GM21367 (cell line): ENCODE measurements around the gene LENEP.
"Not testable (repeated sequence)": the region's sequence is repeated elsewhere in the genome, so short reads cannot be mapped to it uniquely, and the experiment has no call there.

Source experiments
- ATAC-seq: cut with Tn5 transposase; IDR thresholded peaks from one replicate; pipeline ENCODE4 v1.9.1; 2021; ENCODE audit not compliant: unreplicated experiment

The LENEP gene

DNA sequence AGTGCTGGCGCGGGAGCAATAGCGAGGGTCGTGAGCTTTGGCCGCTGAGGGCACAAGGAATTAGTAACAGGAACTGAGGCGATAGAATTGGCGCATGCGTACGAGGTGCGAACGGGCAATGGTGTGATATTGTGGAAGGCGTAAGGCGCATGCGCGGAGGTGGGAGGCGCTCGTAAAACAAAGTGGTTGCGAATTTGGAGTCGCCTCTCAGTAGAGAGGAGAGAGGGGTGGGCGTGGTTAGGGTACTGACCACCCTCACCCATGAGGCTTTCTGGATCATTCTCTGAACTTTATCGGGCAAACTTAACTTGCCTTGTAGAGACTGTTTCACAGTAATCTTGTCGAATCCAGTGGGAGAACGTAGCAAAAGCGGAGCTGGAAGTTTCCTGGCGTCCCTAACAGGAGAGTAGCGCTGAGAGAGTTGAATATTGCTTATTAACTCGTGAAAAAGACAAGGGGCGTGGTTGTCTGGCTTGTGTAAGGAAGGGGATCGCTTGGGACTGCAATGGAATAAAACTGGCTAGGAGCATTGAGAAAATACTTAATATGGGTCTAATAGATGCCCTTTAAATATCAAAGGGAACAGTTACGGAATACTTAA lies 18.5 kb upstream of the LENEP start:
- ATAC-seq, result peak; percentile 34

DNA sequence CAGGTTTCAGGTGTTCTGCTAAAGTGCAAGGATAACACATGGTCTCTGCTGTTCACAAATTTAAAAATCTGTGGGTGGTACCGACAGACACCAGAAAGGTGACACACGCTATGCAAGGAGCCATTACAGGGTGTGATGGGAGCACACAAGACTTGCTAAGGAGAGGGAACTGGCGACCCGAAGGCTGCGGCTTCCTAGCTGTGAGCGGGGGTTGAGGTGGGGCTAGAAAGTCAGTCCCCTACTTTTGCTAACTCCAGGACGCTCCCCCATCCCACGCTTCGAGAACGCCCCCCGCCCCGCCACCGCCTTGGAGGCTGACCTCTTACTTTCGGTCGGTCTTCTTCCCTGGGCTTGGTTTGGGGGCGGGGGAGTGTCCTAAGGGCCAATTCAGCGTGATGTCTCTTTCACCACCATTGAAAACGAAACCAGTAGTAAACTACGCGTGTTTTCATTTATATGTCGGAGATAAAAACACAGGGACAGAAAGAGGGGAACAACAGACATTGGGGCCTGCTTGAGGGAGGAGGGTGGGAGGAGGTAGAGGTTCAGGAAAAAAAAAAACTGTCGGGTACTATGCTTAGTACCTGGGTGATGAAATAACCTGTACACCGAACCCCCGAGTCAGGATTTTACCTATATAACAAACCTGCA lies 17.9 kb upstream of the LENEP start:
- ATAC-seq, result no peak

DNA sequence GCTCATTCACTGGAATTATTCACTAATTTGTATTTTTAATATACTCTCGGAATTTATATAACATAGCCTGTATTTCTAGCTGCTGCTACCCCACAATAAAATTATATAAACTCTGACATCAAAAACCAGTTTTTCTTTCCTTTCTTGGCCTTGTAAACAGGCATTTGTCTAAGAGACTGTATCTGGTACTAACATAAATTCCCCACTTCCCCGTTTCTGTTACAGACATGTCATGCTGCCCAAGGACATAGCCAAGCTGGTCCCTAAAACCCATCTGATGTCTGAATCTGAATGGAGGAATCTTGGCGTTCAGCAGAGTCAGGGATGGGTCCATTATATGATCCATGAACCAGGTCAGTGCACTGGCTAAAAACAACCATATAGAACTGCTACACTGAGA lies 15.6 kb upstream of the LENEP start:
- not testable (repeated sequence) for ATAC-seq

DNA sequence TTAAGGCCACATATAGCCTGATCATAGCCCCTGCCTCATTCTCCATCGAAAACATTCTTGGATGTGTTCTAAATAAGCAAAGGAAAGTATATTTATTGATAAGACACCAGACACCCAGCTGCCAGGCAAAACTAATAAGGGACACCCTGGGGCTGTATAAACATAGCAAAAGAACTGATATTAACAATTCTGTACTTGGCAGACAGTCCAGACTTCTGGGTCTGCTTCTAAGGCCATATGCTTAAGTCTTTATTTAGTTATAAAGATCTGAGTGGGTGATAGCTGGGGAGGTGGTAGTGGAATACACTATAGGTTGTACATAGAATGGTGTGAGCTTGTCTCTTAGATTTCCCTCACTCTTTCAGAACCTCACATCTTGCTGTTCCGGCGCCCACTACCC lies 15.0 kb upstream of the LENEP start:
- ATAC-seq, result no peak

DNA sequence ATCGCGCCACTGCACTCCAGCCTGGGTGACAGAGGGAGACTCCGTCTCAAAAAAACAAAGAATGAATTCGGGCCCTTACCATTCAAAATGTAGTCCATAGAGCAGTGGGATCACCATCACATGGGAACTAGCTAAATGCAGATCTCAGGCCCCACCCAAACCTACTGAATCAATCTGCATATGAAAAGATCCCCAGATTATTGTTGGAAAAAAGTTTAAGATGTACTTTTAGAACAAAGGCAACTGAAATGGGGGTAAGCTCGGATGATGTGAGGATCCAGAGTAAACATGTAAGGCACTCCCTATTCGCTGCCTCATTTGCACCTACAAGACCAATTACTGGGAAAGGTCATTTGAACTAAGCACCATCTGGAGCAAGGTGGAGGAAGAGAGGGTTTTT lies 11.0 kb upstream of the LENEP start:
- no peak for ATAC-seq

DNA sequence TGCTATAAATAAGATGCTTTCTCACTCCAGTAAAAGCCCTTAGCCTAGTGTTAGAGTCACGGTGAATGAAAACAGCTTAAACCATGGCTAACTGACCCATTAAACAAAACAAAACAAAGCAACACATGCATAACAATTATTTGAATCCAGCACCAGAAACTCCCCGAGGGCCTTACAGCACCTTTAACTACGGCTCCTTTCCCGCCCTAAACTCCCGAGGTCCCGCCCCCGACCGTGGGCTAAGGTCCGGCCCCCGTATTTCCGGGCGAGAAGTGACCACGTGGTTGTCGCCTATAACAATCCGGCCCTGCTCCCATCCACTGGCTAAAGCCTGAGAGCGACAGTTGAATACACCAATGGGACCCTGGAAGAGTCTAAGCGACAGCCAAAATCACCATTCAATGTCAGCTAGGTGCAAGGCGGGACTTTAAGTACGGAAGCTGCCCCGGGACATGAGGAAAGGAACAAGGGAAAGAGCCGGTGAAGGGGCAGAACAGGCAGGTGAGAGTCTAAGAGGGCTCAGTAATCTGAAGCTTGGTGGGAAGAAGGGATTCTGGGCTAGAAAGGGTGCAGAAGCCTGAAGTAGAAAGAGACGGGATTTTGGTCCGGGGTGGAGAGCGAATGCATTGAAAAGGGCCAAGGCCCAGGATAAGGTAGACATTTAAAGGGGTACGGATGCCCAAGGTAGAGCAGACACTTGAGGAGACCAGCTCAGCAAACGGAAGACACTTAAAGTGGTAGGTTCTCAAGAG lies 10.3 kb upstream of the LENEP start, which contains the start of gene FLAD1:
Gene FLAD1, plus strand, starts transcription at position 448 of the 752 bp plus-strand sequence. CDS start 351 bp downstream, outside the sequence.
- peak; percentile 92 for ATAC-seq

DNA sequence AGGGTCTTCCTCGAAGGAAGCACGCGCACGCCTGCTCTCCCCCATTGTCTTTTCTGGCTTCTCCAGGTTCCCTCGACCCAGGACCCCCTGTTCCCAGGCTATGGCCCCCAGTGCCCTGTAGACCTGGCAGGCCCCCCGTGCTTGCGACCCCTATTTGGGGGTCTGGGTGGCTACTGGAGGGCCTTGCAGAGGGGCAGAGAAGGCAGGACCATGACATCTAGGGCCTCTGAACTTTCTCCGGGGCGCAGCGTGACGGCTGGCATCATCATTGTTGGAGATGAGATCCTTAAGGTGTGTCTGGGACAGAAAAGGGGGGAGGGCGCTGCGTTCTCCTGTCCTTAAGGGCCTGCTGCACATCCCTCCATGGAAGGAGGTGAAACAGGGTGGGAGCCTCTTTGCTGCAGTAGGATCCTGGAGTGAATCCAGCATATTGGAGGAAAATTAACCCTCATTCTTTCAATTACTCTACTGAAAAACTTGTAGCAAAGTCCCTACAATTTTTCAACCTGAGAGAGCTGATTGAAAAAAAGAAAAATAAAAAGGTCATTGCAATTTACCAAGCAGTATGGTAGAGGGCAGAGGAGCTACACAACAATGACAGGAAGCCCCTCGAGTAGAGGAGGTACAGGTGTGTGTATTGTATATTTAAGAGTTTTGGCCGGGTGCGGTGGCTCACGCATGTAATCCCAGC lies 9.5 kb upstream of the LENEP start:
- ATAC-seq, result no peak

DNA sequence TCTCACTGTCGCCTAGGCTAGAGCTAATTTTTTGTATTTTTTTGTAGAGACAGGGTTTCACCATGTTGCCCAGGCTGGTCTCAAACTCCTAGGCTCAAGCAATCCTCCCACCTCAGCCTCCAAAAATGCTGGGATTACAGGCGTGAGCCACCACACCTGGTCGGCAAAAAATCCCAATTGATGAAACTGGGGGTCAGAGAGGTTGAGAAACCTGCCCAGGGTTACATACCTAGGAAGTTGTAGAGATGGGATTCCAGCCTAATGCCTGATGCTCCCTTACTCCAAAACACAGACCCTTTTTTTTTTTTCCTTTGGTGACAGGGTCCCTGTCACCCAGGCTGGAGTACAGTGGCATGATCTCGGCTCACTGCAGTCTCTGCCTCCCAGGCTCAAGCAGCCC lies 6.7 kb upstream of the LENEP start:
- ATAC-seq, result not testable (repeated sequence)

DNA sequence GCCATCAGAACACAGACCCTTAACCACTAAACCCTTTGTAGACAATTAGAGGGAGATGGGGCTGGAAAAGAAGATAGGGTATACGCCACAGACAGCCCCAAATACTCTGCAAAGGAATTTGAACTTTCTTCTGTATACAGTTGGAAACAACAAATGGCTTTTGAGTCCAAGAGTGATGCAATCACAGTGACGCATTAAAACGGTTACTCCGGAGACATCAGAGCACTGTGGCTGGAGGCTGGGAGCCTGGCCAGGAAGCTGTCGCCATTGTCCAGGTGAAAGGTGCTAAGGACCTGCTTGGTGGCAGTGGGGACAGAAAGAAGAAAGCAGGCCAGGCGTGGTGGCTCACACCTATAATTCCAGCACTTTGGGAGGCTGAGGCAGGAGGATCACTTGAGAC lies 6.1 kb upstream of the LENEP start:
- no peak for ATAC-seq

DNA sequence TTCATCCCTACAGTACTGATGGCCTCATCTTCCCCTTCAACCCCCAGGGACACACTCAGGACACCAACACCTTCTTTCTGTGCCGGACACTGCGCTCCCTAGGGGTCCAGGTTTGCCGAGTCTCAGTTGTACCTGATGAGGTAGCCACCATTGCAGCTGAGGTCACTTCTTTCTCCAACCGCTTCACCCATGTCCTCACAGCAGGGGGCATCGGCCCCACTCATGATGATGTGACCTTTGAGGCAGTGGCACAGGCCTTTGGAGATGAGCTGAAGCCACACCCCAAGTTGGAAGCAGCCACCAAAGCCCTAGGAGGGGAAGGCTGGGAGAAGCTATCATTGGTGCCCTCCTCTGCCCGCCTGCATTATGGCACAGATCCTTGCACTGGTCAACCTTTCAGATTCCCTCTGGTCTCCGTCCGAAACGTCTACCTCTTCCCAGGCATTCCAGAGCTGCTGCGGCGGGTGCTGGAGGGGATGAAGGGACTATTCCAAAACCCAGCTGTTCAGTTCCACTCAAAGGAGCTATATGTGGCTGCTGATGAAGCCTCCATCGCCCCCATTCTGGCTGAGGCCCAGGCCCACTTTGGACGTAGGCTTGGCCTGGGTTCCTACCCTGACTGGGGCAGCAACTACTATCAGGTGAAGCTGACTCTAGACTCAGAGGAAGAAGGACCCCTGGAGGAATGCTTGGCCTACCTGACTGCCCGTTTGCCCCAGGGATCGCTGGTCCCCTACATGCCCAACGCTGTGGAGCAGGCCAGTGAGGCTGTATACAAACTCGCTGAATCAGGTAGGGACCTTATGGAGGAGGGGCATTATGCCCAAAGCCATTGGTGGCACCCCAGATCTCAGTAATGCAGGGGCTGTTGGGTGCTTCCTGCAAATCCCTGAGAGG lies 5.1 kb upstream of the LENEP start:
- ATAC-seq, result no peak

DNA sequence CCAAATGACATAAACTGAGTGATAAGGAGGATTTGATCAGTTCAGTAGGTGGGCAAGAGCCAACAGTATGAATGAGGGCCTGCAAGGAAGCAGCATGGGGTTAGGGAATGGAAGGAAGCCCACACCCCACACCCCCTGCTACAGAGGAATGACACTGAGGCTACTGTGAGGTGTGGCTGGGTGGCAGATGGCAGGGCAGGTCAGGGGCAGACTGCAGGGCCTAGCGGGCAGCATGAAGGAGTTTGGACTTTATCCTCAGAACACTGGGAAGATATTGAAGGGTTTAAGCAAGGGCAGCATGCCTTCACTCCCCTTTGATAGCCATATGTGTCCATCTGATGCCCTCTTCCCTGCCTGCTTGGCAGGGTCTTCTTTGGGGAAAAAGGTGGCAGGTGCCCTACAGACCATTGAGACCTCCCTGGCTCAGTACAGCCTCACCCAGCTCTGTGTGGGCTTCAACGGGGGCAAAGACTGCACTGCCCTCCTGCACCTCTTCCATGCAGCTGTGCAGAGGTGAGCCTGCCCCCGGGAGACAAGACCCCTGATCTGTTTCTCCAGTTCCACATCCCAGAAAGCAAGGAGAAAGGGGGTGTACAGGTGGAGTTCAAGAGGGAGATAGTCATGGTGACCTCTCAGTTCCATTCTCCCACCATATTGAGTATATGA lies 4.1 kb upstream of the LENEP start:
- no peak for ATAC-seq

DNA sequence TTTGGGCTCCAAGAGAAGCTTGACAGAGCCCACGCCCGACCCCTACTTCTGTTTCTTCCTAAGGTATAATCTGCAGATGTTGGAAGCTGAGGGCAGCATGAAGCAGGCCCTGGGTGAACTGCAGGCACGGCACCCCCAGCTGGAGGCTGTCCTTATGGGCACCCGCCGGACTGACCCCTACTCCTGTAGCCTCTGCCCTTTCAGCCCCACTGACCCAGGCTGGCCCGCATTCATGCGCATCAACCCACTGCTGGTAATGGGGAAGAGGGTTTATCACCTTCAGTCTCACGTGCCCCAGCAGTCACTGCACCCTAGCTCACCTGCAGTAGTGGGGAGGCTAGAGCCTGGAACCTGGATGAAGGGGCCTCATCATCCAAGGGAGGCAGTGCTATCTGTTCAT lies 3.1 kb upstream of the LENEP start:
- no peak for ATAC-seq

DNA sequence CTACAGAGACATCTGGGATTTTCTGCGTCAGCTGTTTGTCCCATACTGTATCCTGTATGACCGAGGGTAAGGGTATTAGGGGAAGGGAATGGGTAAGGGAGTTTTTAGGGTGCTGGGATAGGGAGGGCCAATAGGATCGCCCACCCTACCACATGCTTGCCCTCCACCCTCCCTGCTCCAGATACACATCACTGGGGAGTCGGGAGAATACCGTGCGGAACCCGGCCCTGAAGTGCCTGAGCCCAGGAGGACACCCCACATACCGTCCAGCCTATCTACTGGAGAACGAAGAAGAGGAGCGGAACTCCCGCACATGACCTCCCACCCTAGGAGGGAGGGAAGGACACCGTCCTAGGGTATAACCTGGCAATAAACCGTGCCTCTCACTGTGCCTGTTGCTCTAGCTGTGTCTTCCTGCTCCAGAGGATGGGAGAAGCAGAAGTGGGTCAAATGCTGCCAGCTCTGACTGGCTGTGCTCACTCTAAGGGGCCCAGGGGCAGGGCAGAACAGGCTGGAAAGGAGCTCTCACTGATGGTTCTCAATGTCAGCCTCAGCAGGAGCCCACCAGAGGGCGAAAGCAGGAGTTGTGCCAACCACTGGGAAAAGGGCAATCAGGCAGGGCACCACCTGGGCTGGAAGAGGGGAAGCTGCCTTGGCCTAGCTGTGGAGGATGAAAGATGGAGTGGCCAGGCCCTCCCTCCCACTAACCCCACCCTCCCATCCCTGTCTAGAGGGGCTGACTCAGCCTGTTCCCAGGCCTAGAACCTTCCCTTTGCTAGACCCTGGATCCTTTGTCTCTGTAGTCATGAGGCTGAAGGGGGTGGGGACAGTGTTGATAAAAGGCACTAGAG lies 440 bp upstream of the LENEP start:
- ATAC-seq, result no peak

DNA sequence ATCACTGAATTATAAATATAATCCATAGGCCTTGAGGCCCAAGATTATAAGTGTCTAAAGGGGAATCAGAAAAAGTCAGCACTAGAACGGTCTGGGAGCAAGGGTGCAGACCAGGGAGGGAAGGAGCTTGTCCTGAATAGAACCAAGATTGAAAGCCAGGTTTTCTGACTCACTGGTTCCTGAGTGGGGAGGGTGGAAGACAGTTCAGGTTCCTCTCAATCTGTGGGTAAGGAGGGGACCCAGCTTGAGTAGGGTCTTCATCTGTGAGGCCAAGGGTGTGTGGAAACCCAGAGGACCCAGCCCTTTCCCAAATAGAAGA lies 842 bp downstream of the LENEP start:
- no peak for ATAC-seq

DNA sequence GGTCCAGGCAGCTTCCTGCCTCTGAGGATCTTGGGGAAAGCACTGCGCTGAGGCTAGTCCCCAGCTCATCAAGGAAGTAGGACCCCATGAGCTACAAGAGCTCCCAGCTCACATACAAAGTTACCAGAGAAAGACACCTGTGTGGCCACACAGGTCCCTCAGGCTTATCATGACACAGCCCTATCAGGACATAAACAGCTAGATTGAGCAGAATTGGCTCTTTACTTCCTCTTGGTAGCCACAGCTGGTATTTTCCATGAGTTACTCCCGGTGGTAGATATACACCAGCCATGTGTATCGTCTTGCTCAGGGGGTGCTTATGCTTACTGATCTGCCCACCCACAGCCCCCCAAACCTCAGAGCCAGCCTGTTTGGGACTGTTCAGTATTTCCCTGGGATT lies 1.2 kb downstream of the LENEP start:
- ATAC-seq, result no peak

DNA sequence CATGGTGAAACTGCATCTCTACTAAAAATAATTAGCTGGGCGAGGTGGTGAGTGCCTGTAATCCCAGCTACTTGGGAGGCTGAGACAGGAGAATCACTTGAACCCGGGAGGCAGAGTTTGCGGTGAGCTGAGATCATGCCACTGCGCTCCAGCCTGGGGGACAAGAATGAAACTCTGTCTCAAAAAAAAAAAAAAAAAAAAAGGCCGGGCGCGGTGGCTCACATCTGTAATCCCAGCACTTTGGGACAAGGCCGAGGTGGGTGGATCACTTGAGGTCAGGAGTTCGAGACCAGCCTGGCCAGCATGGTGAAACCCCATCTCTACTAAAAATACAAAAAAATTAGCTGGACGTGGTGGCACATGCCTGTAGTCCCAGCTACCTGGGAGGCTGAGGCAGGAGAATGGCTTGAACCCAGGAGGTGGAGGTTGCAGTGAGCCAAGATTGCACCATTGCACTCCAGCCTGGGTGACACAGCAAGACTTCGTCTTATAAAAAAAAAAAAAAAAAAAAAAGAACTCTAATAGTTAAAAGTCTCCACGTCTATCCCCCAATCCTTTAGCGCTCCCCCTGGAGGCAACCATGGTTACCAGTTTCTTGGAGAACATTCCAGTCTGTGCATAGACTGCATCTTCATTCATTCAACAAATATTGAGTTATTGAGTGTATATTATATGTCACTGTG lies 2.1 kb downstream of the LENEP start:
- ATAC-seq, result not testable (repeated sequence)

DNA sequence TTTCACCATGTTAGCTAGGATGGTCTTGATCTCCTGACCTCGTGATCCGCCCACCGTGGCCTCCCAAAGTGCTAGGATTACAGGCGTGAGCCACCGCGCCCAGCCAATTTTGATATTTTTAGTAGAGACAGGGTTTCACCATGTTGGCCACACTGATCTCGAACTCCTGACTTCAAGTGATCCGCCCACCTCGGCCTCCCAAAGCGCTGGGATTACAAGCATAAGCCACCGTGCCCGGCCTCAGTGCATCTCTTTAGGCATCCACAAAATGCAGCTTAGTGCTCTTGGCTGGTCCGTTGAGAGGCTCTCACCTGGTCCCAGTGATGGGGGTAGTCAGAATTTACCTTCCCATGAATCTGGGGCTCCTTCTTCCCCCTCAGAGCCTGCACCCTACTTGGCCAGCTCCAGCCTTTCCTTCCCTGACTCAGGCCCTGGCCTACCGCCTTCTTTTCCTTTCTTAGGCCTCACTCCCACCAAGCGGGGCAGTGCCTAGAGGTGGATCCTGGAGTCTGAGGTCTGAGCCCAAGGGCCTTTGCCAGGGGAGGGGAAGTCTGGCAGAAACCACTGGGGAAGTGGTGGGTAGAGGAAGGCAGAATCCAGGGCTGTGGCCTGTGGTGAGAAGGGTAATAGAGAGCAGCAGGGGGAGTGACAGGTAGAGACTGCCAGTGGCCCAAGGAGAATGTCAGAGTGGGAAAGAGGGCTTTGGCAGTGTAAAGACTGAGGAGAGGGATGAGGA lies 3.7 kb downstream of the LENEP start:
- no peak for ATAC-seq

DNA sequence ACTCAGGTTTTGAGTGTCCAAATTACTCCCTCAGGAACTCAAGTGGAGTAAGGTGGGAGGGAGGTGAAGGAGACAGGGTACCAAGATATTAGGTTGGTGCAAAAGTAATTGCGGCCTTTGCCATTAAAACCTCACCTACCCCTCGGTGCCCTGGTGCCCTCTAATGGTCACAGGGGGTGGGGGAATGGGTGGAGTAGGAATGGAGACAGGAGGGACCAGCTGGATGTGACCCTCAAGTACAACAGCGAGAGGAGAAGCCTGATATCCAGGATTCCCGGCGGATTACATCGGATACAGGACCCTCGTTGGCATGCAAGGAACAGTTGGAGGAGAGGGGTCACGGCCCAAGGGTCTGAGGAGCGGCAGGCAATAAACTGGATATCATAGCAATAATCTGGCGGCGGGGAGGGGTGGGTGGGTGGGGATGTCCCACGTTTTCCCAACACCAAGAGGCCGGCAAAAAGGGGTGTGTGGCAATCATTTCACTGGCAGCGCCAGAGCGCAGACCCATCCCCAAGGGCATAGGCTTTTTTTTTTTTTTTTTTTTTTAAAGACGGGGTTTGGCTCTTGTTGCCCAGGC lies 4.9 kb downstream of the LENEP start:
- no peak for ATAC-seq
